Measurements from ENCODE around the gene PBRM1.

DNA sequence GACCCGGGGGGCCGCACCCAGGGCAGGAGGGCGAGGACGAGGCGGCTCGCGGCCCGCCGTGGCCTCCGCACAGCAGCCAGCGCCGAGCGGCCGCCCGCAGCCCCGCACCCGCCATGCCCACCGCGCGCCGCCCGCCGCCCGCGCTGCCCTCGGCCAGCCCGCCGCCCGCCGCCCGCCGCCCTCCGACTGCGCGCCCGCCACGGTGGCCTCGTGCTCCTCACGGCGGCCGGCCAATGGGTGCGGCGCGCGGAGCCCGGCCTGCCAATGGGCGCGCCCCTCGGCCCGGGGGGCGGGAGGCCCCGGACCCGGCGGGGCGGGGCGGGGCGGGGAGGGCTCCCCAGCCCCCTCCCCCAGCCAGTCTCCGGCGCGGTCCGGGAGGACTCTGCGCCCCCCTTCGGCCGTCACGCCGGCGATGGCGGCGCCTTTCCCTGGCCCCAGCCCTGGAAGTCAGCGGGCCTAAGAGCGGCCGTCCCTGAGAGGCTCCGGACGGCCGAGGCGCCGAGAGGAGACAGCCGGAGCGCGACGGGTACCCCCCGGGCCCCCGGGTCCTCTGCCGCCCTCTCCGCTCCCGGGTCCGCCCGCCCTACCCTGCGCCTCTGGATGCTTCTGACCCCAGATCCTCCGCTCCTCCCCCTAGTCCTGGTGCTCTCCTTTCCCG lies 152.0 kb downstream of the PBRM1 start, which contains the start of gene NT5DC2:
- no peak for TF ChIP-seq EP300 (IDR thresholded peaks at IDR 0.05; ENCODE audit: low read depth)
- peak in 1 of 3 donors; percentile 56 for TF ChIP-seq POLR2AphosphoS5 (IDR thresholded peaks at IDR 0.05)
- no peak for TF ChIP-seq POLR2A (IDR thresholded peaks at IDR 0.05)
- TF ChIP-seq, protein P1, sequence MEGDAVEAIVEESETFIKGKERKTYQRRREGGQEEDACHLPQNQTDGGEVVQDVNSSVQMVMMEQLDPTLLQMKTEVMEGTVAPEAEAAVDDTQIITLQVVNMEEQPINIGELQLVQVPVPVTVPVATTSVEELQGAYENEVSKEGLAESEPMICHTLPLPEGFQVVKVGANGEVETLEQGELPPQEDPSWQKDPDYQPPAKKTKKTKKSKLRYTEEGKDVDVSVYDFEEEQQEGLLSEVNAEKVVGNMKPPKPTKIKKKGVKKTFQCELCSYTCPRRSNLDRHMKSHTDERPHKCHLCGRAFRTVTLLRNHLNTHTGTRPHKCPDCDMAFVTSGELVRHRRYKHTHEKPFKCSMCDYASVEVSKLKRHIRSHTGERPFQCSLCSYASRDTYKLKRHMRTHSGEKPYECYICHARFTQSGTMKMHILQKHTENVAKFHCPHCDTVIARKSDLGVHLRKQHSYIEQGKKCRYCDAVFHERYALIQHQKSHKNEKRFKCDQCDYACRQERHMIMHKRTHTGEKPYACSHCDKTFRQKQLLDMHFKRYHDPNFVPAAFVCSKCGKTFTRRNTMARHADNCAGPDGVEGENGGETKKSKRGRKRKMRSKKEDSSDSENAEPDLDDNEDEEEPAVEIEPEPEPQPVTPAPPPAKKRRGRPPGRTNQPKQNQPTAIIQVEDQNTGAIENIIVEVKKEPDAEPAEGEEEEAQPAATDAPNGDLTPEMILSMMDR (IDR thresholded peaks at IDR 0.05): no peak
